NCI-H128 (cell line): ENCODE measurements around the gene GRM8.
"Not testable (repeated sequence)": the region's sequence is repeated elsewhere in the genome, so short reads cannot be mapped to it uniquely, and the experiment has no call there.

Source experiments
- DNase-seq: peaks from one replicate; lab custom pipeline; 2025; ENCODE audit not compliant: unreplicated experiment; lab: John Stamatoyannopoulos, UW

The GRM8 gene

DNA sequence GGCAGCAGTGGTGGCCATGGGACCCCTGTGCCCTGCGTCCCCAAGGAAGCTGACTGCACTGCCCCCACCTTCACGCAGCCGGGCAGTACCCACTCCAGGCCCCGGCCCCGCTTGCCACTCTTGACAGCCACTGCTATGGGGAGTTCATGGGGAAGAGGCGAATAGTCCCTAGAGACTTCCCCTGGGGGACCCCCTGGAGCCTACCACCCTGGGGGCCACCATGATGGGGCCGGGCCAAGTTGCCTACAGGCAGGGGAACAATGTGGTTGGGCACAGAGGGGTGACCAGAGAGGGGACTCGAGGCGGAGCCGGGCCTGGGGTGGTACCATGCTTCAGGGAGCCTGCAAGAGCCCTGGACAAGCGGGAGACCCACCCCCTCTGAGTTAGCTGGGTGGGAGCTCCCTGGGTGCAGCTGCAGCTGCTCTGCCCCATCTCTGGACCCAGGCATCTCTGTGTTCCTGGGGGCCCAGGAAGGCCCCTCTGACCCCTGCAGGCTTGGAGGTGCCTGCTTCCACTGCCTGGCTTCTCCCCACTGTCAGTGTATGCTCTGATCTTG, 567.6 kb downstream of the GRM8 start:
- no peak for DNase-seq

GRCh38 chr7:126682176-126682575, 570.6 kb downstream of the GRM8 start:
- no peak for DNase-seq

- not testable (repeated sequence) for DNase-seq
These were observed 584.0 kb downstream of the GRM8 start for GRCh38 chr7:126668762-126669161.

DNA sequence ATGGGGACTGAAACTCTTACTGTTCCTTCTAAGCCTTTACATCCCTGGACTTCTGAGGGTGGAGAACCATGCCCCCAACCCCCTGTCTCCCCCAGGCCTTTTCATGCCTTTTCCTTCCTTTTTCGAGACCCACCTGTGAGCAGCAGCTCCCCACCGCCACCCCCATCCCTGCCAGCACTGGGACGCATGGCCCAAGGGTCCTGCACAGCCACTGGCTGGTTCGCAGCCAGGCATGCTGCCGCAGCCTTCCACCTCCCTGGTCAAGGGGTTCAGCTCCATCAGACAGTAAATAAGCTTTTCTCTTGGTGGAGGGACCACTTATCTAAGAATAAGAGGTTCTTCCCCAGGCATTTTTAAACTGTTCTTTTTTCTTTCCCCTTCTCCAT, 584.4 kb downstream of the GRM8 start:
- no peak for DNase-seq

DNA sequence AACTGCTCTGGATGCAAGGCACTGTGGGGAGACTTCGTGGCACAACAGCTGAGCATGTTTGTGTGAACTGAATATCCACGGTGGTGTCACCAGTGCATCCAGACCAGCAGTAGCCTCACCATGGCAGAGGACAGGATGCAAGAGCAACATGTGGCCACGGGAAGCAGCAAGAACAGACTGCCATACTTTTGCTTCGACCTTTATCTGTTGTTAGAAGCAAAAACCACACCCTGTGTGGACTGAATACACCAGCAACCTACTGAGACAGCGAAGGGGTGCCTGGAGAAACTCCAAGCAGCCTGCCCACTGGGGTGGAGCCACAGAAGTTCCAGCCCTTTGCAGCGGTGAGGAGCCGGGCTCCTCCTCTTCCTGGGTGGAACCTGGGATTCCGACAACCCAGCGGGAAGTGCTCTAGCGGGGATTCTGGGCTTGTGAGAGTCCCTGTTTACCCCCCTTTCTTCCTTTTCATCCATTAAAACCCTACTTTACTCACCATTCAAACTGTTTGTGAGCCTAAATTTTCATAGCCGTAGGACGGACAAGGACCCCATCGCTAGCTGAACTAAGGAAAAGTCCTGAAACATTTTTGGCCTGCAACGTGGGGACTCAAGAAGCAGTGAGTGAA, 584.9 kb downstream of the GRM8 start:
- no peak for DNase-seq

DNA sequence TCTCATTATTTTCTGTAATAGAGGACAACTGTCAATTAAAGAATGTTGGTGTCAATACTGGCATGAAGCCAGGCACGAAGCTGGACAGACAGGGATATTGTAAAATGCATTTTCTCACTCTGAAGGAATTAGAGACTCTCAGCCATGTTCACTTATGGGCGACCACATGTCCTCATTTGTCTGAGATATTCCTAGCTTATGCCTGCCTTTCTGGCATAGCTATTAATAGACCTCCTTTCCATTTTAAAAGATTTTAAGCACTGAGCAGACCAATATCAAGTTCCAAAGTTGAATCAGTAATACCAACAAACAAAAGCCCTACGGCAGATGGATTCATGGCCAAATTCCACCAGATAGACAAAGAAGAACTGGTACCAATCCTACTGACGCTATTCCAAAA, 589.9 kb downstream of the GRM8 start:
- no peak for DNase-seq

DNA sequence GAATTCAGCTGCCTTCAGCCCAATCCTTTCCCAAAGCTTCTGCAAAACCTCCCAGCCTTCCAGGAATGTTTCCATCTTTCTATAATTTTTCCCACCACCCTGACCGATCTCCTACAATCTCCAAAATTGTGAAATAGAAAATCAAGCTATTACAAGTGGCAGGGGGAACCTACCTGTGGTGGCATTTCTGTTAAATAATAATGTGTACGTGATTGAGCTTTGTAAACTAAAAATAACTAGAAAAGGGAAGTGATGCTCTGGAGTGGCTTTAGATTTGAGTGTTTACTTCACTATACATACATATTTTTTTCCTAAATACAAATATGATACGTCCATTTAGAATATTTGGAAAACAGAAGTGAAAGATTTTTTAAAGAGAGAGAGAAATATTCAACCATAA, 593.6 kb downstream of the GRM8 start:
- DNase-seq = no peak

- DNase-seq = no peak
These were observed 594.1 kb downstream of the GRM8 start for GRCh38 chr7:126658684-126659083.

DNA sequence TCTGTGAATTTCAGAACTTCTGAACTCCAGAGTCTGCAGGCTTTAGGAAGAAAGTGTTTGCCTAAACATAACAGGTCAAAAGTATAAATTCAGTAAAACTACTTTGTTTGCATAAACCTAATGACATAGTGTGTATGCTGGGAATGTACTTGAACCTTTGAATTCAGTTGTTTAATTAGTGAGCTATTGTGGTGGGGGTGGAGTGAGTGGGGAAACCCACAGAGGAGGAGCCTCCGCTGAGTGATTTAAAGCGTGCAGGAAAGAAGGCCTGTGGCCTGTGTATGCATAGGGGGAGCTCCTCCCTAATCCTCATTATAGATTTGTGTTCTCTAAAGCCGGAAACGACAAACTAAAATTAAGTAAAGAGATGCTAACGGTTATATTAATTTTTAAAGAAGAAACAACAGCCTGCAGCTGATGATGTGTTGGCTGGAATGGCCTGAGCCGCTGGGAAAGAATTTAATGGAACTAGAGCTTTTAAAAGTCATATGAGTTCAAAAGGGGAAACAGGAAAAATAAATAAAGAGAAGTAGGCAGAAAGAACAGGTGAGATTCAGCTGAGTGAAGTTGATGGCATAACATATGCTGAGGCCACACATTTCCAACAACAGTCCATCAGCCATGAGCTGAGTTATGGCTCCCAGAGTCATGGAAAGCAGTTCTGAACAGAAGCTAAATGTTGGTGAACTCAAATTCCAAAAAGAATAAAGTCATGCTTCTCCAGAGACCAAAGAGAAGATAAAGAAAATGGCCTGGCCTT, 595.0 kb downstream of the GRM8 start:
- DNase-seq = no peak

- DNase-seq = no peak
These were observed 595.6 kb downstream of the GRM8 start for GRCh38 chr7:126657137-126657536.

DNA sequence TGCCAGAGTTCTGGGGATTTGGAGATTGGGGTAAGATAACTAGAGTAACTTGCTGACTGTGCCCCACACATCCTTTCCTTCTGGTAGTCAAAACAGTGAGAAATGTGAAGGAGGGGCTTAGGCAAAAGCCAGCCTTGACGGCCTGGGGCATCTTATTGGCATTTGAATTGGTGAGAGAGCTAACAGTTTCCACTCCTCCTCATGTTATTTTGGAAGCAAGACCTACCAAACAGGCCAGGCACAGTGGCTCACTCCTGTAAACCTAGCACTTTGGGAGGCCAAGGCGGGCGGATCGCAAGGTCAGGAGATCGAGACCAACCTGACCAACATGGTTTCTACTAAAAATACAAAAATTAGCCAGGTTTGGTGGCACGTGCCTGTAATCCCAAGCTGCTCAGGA, 596.6 kb downstream of the GRM8 start:
- no peak for DNase-seq

DNA sequence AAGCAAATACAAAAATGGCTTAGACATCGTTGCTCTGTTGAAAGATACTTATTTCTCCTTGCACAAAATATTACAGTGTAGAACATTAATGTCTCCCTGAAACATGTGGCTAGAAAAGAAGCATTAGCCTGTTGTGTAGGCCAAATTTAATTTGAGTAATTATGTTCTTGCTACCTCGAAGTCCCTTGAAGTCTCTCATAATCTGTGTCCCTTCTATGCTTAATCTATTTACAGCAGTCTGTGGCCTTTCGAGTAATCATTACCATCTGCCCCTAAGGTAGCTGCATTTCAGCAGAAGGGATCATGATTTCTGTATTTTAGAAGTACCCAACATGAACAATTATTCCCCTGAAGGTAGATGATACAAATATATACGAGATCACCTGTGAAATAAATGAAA, 615.2 kb downstream of the GRM8 start:
- no peak for DNase-seq

DNA sequence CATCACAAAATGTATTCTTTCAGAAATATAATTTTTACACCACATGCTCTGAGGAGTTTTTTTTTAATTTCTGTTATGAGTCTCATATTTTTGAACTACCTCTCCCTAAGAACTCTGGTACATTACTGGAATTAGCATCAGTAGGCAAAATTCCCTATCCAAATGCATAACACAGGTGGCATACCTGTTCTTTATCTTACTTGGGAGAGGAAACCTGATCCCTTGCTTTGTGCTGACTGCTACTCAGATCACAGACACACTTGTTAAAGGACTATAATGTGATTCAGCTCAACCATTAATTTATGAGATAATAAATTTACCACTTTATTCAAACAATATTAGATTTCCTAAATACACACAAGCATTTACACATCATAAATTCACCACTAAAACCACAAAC, 617.2 kb downstream of the GRM8 start:
- DNase-seq = peak; percentile 6

- DNase-seq = no peak
These were observed 644.4 kb downstream of the GRM8 start for GRCh38 chr7:126608339-126608776.

- peak; percentile 45 for DNase-seq
These were observed 646.4 kb downstream of the GRM8 start for GRCh38 chr7:126606331-126606730.

GRCh38 chr7:126605553-126605952, 647.2 kb downstream of the GRM8 start:
- no peak for DNase-seq

- DNase-seq = peak; percentile 47
These were observed 647.7 kb downstream of the GRM8 start for GRCh38 chr7:126605056-126605455.

DNA sequence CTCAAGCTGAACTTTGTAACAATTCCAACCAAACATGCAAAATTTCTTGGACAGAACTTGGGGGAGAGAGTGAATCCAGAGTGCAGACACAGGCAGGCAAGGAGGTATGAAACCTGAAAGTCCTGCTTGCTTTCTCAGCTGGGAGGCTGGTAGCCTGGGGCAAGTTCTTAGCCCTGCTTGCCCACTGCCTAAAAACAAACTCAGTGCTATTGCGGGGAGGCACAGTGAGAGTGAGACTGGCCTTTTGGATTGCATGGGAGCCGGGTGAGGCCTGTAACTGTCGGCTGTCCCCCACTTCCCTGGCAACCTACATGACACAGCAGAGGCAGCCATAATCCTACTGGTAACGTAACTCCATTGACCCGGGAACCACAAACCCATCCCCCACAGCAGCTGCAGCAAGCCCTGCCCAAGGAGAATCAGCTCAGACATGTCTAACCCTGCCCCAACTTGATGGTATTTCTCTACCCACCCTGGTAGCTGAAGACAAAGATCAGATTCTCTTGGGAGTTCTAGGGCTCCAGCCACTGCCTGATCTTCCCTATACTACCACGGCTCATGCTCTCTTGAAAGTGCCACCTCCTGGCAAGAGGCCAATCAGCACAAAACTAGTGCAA, 663.6 kb downstream of the GRM8 start:
- DNase-seq = no peak

- DNase-seq = peak; percentile 59
These were observed 674.4 kb downstream of the GRM8 start for GRCh38 chr7:126578338-126578737.

GRCh38 chr7:126574276-126575250, 678.2 kb downstream of the GRM8 start:
- DNase-seq = no peak

DNA sequence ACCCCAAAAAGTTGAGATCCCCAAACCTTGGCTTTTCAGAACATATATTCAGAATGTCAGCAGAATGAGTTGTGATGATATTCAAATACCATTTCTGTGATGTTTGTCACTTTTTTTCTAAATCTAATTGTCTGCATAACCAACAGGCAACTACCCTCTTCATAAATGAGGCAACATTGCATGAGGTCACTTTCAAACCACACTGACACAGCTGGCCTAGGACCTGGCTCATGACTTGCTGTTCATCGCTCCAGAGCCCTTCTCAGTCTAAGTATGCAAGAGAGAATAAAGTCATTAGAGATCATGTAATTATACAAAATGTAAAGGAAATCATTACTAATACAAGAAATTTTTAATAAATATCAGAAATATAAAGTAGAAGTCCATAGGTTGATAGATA, 681.9 kb downstream of the GRM8 start:
- DNase-seq = no peak
